Kidney epithelial cell (primary cell): ENCODE results near the gene AMDHD2. TPM values are rescaled to one million over a fixed set of nuclear protein-coding genes. Genes with fewer than 3 reads are reported as not detected.

Experiments used
- DNase-seq: peaks from one replicate; pipeline ENCODE4 v3.0.0-alpha.2; 2010; ENCODE audit warnings: low read depth
- H3K27me3 ChIP-seq: 2 replicates; pipeline ENCODE4 v1.6.0; 2011; ENCODE audit warnings: low read length; ENCODE audit not compliant: control insufficient read depth, insufficient read depth
- H3K36me3 ChIP-seq: 2 replicates; pipeline ENCODE4 v1.5.1; 2011; ENCODE audit warnings: low read length; ENCODE audit not compliant: control insufficient read depth, insufficient read depth
- H3K4me3 ChIP-seq: 2 replicates; pipeline ENCODE4 v1.5.1; 2011; ENCODE audit warnings: low read depth, mild to moderate bottlenecking, control low read depth, low read length
- total RNA-seq: library from RNA; depleted of rRNA; stranded (reverse); fragments of >200 nt; gene quantifications from 2 replicates; pipeline ENCODE4 v1.2.3, GENCODE V29; 2015
- TF ChIP-seq, protein P1 (sequence below): IDR thresholded peaks from 2 replicates; pipeline ENCODE4 v1.5.1; 2011; ENCODE audit warnings: mild to moderate bottlenecking, moderate library complexity, low read length, control low read depth, inconsistent platforms; ENCODE audit not compliant: insufficient read depth, poor library complexity, severe bottlenecking

The AMDHD2 gene
- total RNA-seq, 1 donor from 2014 or later, result 76.0 TPM

DNA sequence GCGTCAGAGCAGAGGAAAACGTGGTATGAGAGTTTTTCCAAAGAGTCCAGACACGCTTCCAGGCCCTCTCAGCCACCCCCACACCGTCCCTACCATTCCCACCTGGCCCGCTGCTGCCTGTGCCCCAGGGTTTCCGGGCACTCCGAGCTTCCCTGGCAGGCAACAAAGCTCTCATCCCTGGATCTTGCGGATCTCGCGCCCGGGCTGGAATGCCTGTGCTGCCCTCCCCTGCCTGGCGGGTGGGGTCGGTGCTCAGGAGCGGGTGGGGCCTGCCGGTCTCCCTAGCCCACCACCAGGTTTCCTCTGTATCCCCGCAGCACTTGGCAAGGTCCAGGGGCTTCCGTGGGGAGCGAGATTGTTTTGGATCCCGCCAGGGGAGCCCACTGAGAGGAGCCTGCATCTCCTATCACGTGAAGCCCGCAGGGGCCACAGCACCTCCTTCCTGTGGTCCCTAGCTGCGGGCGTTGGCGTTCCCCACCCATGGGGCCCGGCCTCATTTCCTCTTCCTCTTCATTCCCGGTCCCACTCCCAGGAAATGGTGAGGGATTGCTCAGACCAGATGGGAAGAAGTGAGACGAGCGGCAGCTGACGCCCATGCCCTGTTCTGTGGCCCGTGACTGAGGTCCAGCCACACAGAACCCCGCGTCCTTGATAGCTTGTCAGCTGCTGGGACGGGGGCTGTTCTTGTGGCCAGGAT, 34.2 kb upstream of the AMDHD2 start:
- H3K36me3 ChIP-seq, result no peaks in the 10 kb centered on the region
- no peak for DNase-seq
- no peaks in the 10 kb centered on the region for H3K27me3 ChIP-seq
- no peak overlapping the region for H3K4me3 ChIP-seq
- TF ChIP-seq, protein P1, sequence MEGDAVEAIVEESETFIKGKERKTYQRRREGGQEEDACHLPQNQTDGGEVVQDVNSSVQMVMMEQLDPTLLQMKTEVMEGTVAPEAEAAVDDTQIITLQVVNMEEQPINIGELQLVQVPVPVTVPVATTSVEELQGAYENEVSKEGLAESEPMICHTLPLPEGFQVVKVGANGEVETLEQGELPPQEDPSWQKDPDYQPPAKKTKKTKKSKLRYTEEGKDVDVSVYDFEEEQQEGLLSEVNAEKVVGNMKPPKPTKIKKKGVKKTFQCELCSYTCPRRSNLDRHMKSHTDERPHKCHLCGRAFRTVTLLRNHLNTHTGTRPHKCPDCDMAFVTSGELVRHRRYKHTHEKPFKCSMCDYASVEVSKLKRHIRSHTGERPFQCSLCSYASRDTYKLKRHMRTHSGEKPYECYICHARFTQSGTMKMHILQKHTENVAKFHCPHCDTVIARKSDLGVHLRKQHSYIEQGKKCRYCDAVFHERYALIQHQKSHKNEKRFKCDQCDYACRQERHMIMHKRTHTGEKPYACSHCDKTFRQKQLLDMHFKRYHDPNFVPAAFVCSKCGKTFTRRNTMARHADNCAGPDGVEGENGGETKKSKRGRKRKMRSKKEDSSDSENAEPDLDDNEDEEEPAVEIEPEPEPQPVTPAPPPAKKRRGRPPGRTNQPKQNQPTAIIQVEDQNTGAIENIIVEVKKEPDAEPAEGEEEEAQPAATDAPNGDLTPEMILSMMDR, result no peak

DNA sequence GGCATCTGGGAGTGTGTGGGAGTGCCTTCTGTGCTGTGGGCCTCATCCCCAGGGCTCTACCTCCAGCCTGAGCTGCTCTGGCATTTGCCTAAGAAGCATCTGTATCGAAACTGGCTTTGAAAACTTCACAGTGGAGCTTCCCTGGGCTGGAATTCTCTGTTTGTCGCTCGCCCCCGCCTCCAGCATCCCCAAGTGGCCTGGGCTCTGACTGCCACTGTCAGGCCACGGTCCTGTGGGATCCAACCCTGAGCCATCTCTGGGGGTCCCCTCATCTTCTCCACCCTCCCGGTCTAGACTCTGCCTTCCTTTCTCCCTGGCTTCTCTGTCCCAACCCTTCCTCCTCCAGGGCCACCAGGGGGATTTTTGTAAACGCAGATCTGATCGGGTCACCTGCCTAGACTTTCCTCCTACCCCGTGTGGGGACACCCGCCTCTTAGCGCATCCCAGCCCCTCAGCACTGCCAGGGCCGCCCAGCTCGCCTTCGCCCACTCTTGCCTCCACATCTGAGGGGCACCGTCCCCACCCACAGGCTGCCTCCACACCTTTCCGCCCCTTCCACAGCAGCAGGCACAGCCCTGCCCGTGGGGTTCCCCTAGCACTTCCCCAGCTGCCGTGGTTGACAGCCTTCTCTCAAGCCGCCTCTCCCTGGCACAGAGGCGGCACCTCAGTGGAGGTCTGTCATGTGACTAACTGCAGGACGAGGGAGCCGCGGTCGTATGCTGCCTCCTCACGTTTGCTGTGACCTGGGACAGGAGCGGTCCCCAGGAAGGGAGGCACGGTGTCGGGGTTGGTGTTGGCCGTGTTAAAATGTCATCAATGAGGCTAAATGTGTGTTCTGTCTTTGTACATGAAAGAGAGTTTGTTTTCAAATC, 33.3 kb upstream of the AMDHD2 start:
- Histone ChIP-seq H3K36me3 (no peaks in the 10 kb centered on the region), H3K27me3 (no peaks in the 10 kb centered on the region), H3K4me3 (no peak overlapping the region)
- TF ChIP-seq, protein P1, result peak; percentile 17
- no peak for DNase-seq

DNA sequence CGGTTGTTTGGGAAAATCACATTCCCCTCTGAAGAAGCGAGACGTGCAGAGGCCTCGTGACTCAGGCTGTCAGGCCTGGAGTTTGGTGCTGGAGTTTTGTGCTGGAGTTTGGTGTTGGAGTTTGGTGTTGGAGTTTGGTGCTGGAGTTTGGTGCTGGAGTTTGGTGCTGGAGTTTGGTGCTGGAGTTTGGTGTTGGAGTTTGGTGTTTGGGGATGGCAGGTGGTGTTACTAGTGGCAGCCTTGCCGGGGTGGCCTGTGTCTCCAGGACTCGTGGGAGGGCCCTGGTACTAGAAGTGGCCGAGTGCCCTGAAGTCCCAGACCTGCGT, 32.7 kb upstream of the AMDHD2 start:
- TF ChIP-seq, protein P1, result no peak
- no peak for DNase-seq
- Histone ChIP-seq H3K27me3 (no peaks in the 10 kb centered on the region), H3K4me3 (no peak overlapping the region), H3K36me3 (no peaks in the 10 kb centered on the region)

DNA sequence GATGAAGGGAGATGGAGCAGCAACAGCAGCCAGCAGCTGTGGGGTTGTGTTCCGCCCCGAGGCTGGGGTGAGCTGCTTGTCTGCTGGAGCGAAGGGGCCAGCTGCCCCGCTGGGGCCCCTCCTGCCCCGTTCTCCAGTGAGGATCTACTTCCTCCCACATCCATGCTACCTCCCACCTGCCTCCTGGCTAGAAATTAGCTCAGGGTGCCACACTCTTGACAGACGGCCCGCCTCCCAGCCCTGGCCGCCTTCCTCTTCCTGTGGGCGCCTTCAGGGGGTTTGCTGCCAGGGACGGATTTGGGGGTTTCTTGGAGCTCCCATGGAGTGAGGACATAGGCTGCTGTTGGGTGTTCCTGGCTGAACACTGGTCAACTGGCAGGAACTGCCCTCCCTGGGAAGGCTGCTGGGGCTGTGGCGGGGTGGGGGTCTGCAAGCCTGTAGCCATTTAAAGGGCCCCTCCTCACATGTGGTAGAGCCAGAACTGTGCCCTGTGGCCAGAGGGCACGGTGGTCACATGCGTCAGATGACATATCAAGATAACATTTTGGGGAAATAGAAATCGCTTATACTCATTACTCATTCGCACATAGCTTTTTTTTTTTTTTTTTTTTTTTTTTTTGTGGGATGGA, 32.2 kb upstream of the AMDHD2 start:
- no peak for DNase-seq
- Histone ChIP-seq H3K36me3 (no peaks in the 10 kb centered on the region), H3K4me3 (no peak overlapping the region), H3K27me3 (no peaks in the 10 kb centered on the region)
- TF ChIP-seq, protein P1, result no peak

DNA sequence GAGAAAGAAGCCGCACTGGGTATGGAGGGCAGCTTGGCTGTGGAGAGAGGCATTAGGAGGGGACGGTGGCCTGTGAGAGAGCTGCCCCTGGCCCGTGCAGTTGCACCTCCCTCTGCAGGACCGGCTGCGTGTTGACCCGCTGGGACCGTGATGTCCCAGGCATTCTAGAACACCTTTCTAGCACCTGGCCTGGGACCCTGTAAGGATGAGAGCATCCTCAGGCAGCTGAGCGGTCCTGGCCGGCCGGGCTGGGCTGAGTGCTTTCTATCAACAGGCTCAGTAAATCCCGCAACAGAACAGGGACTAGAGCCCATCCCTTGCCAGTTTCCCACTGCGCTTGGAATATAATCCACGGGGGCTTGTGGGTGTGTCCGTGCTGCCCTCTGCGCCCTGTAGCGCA, 30.6 kb upstream of the AMDHD2 start:
- H3K27me3 ChIP-seq, result no peaks in the 10 kb centered on the region
- no peak overlapping the region for H3K4me3 ChIP-seq
- DNase-seq, result no peak
- H3K36me3 ChIP-seq, result no peaks in the 10 kb centered on the region
- TF ChIP-seq, protein P1, result no peak
